C4-2B (cell line): ENCODE data around the gene BAG1.

Experiments
- H3K27ac ChIP-seq: fragments of 450-650 bp; 2 replicates; pipeline ENCODE4 v1.5.1; 2017
- ZFX ChIP-seq: fragments of 450-650 bp; IDR thresholded peaks from 2 replicates; pipeline ENCODE4 v1.6.1; 2017
- TF ChIP-seq, protein P1 (sequence below): fragments of 450-650 bp; conservative IDR thresholded peaks from 2 replicates; pipeline ENCODE4 v1.5.1; 2017; ENCODE audit warnings: mild to moderate bottlenecking

BAG1 gene

GRCh38 chr9:33264473-33265177 lies at the start of gene BAG1, which contains the start of gene CHMP5:
Gene BAG1, minus strand, starts transcription at chr9:33264708.
Gene CHMP5, plus strand, starts transcription at chr9:33265049. Its CDS starts 30 bp downstream, at chr9:33265079.
- H3K27ac ChIP-seq = peak within 1 kb of the TSS; percentile 93
- peak; percentile 82 for TF ChIP-seq ZFX
- TF ChIP-seq, protein P1, sequence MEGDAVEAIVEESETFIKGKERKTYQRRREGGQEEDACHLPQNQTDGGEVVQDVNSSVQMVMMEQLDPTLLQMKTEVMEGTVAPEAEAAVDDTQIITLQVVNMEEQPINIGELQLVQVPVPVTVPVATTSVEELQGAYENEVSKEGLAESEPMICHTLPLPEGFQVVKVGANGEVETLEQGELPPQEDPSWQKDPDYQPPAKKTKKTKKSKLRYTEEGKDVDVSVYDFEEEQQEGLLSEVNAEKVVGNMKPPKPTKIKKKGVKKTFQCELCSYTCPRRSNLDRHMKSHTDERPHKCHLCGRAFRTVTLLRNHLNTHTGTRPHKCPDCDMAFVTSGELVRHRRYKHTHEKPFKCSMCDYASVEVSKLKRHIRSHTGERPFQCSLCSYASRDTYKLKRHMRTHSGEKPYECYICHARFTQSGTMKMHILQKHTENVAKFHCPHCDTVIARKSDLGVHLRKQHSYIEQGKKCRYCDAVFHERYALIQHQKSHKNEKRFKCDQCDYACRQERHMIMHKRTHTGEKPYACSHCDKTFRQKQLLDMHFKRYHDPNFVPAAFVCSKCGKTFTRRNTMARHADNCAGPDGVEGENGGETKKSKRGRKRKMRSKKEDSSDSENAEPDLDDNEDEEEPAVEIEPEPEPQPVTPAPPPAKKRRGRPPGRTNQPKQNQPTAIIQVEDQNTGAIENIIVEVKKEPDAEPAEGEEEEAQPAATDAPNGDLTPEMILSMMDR = peak; percentile 27

- H3K27ac ChIP-seq = no peak overlapping the region
- TF ChIP-seq, protein P1 = no peak
- TF ChIP-seq ZFX = no peak
These were observed 47.4 kb upstream of the BAG1 start for GRCh38 chr9:33311953-33312352.

GRCh38 chr9:33310748-33311147 lies 46.2 kb upstream of the BAG1 start:
- no peak overlapping the region for H3K27ac ChIP-seq
- TF ChIP-seq, protein P1 = no peak
- no peak for TF ChIP-seq ZFX

GRCh38 chr9:33309903-33310302 lies 45.4 kb upstream of the BAG1 start:
- TF ChIP-seq, protein P1 = no peak
- no peak for TF ChIP-seq ZFX
- no peak overlapping the region for H3K27ac ChIP-seq

- TF ChIP-seq, protein P1 = no peak
- TF ChIP-seq ZFX = no peak
- H3K27ac ChIP-seq = no peak overlapping the region
These were observed 42.6 kb upstream of the BAG1 start for GRCh38 chr9:33307067-33307466.

DNA sequence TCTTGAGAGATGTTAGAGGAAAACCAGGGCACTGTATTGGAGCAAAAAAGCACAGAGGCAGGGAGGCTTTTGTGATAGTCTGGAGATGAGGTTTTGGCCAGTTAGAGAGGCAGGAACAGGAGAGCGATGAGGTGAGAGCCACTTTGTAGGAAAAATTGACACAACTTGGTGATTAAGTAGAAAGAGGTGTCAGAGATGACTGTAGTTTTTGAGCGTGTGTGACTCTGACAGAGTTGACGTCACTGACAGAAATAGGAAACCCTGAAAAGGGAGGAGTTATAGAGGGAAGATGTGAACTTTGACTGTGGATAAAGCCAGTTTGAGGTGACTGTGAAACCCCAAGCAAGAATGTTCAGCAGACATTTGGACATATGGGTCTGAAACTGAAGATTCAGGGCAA lies 41.5 kb upstream of the BAG1 start:
- TF ChIP-seq, protein P1 = no peak
- no peak for TF ChIP-seq ZFX
- H3K27ac ChIP-seq = no peak overlapping the region

DNA sequence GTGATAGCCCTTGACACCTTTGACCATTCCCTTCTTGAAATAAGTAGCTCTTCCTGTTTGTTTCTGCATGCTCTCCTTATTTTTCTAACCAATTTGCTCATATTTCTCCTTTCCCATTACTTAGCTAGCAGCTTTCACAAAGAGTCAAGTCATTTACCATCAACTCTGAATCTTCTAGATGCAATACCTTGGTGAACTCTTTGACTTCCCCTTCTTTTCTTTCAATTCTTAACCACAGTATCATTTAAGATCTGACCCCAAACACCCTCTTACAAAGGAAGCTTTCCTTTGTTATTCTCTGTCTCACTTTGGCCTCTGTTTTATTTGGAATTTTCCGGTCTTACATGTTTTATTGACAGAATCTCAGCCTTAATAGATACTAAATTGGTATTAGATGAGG lies 39.9 kb upstream of the BAG1 start:
- TF ChIP-seq, protein P1 = no peak
- TF ChIP-seq ZFX = no peak
- H3K27ac ChIP-seq = no peak overlapping the region
